HG02981 (cell line): ENCODE measurements around the gene OR1J1.

Experiments
- ATAC-seq: cut with Tn5 transposase; IDR thresholded peaks from one replicate; pipeline ENCODE4 v1.9.1; 2021; ENCODE audit warnings: mild to moderate bottlenecking, moderate library complexity; ENCODE audit not compliant: unreplicated experiment

Gene OR1J1

GRCh38 chr9:122446819-122447484, 30.8 kb downstream of the OR1J1 start:
- no peak for ATAC-seq

DNA sequence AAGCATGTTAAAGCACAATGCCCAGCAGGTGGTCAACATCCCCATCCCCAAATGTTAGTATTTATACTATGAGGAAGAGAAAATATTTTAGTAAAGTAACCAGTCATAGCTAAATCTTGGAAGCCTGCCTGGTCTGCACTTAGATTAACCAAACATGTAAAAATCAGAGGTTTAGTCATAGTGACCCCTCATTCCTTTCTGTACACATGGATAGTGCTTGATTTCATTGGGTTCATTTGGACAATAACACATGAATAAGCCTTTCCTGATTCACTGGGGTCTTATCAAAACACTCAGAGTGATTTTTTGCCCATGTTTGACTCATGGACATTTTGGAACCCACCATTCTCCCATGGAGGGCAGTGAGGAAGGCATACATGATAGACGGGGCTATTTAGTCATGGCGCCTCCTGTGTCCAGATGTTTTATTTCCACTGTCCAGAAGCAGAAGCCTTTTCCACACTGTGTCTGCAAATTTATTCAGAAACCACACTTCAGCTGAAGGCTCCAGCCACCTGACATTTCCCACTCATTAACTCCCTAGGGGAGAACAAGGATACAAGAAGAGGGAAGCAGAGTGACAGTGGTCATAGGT, 32.5 kb downstream of the OR1J1 start:
- ATAC-seq = no peak

DNA sequence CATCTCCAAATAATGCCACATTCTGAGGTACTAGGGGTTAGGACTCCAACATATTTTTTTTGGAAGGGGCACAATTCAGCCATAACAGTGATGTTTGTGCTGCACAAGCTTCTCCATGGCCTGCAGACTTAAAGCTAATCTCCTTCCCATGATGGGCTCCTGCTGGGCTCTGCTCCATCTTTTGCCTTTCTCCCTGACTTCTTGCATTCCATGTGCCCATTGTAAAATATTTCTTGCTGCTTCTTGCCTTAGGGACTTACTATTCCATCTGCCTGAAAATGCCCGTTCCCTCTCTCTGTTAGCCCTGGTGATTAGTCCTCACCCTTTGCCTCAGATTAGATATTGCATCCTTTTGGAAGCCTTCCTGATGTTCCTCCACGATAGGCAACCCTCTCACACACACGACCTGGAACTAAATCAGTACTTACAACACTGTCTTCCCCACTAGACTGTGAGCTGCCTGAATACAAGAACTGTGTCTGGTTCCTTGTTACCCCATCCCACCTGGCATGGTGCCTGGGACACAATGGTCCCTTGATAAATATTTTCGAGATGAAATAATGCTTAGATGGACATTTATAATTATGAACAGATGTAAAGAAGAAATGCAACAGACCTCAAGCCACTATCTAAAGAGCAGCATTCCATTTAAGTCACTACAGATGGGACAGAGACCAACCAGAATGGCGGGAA, 33.5 kb downstream of the OR1J1 start:
- ATAC-seq = no peak

DNA sequence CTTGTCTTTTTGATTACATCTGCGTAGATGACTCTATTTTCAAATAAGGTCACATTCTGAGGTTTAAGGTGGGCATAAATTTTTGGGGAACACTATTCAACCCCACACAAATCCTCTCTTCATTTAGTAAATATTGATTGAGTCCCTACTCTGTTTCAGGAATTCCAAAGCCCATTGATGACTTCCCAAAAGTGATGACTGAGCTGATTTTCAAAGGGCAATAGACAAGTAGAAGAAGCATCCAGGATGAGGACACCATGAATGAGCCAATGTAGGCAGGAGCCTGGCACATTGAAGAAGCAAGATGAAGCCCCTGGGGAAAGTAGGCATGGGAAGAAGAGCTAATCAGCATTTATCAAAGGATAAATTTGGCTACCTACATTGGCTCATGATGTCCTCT, 35.2 kb downstream of the OR1J1 start:
- no peak for ATAC-seq
